Caco-2 (cell line): ENCODE results near the gene RAB4B. TPM values are rescaled to one million over a fixed set of nuclear protein-coding genes. Genes with fewer than 3 reads are reported as not detected.
"Not testable (repeated sequence)": the region's sequence is repeated elsewhere in the genome, so short reads cannot be mapped to it uniquely, and the experiment has no call there.

Experiments used
- BruUV-seq: library from RNA; stranded (reverse); fragments of 400-500 nt; replicated peaks from 2 replicates; lab custom pipeline; 2021; lab: Mats Ljungman, UMichigan
- CTCF ChIA-PET: fragments of 300-600 bp; sonication (Branson Sonifier 250); formaldehyde crosslinking; loops from one replicate; lab custom pipeline; 2022; ENCODE audit warnings: antibody characterized with exemption; lab: Charles Lee
- POLR2A ChIA-PET: fragments of 300-600 bp; sonication (Branson Sonifier 250); formaldehyde crosslinking; loops from one replicate; lab custom pipeline; 2022; ENCODE audit warnings: antibody characterized with exemption; lab: Charles Lee
- DNase-seq, 2 experiments: peaks; one replicate each; pipeline versions ENCODE4 v3.0.0 to v3.0.0-alpha.2; 2020 to 2022
- H3K27me3 ChIP-seq: replicated peaks from 2 replicates; pipeline ENCODE4 v1.6.0; 2011; ENCODE audit warnings: low read length; ENCODE audit not compliant: control insufficient read depth, insufficient read depth
- H3K36me3 ChIP-seq: 2 replicates; pipeline ENCODE4 v1.5.1; 2011; ENCODE audit warnings: low read length; ENCODE audit not compliant: control insufficient read depth, insufficient read depth
- H3K4me1 ChIP-seq: fragments of 250-450 bp; sonication (Bioruptor Pico); 2 replicates; pipeline ENCODE4 v1.5.1; 2020; ENCODE audit warnings: mild to moderate bottlenecking
- H3K4me3 ChIP-seq: 2 replicates; pipeline ENCODE4 v1.5.1; 2011; ENCODE audit warnings: low read depth, mild to moderate bottlenecking, control low read depth, low read length
- H3K9me3 ChIP-seq: fragments of 250-450 bp; sonication (Bioruptor Pico); 2 replicates; pipeline ENCODE4 v1.5.1; 2020; ENCODE audit warnings: mild to moderate bottlenecking, moderate library complexity
- H3K27ac Mint-ChIP-seq: one replicate; pipeline ENCODE4 v1.8.0; 2022; ENCODE audit warnings: mixed read lengths; ENCODE audit not compliant: unreplicated experiment
- H3K27me3 Mint-ChIP-seq: one replicate; pipeline ENCODE4 v1.8.0; 2022; ENCODE audit warnings: mixed read lengths; ENCODE audit not compliant: insufficient read depth, unreplicated experiment
- H3K36me3 Mint-ChIP-seq: one replicate; pipeline ENCODE4 v1.8.0; 2022; ENCODE audit warnings: mild to moderate bottlenecking, mixed read lengths; ENCODE audit not compliant: insufficient read depth, unreplicated experiment
- H3K4me1 Mint-ChIP-seq: one replicate; pipeline ENCODE4 v1.8.0; 2022; ENCODE audit warnings: low read depth, mixed read lengths; ENCODE audit not compliant: unreplicated experiment
- H3K4me3 Mint-ChIP-seq: one replicate; pipeline ENCODE4 v1.8.0; 2022; ENCODE audit warnings: mild to moderate bottlenecking, moderate library complexity, mixed read lengths; ENCODE audit not compliant: unreplicated experiment
- H3K9me3 Mint-ChIP-seq: one replicate; pipeline ENCODE4 v1.8.0; 2022; ENCODE audit warnings: mixed read lengths; ENCODE audit not compliant: unreplicated experiment
- intact Hi-C: fragments of 100-400 bp; cut with micrococcal nuclease; formaldehyde crosslinking; loops from one replicate; pipeline ENCODE4 v1.10.0; 2022; ENCODE audit not compliant: unreplicated experiment
- total RNA-seq: library from RNA; stranded (reverse); gene quantifications from 2 replicates; pipeline ENCODE4 v1.2.3, GENCODE V29; 2022
- TF ChIP-seq, protein P1 (sequence below), 2 experiments: fragments of 200-600 bp in 1 of 2; IDR thresholded peaks; 1 replicate in 1 of 2; 2 replicates in 1 of 2; pipeline versions ENCODE4 v1.5.1 to v1.8.0; 2011 to 2022; ENCODE audit warnings: antibody characterized with exemption in 1 of 2, control low read depth in 1 of 2, inconsistent platforms in 1 of 2, low read depth in 1 of 2, low read length in 1 of 2, mild to moderate bottlenecking in 1 of 2, moderate library complexity in 1 of 2; ENCODE audit not compliant: insufficient read depth in 1 of 2, severe bottlenecking in 1 of 2, unreplicated experiment in 1 of 2

The RAB4B gene
- total RNA-seq, 1 experiment from 2014 or later = 21.5 TPM

DNA sequence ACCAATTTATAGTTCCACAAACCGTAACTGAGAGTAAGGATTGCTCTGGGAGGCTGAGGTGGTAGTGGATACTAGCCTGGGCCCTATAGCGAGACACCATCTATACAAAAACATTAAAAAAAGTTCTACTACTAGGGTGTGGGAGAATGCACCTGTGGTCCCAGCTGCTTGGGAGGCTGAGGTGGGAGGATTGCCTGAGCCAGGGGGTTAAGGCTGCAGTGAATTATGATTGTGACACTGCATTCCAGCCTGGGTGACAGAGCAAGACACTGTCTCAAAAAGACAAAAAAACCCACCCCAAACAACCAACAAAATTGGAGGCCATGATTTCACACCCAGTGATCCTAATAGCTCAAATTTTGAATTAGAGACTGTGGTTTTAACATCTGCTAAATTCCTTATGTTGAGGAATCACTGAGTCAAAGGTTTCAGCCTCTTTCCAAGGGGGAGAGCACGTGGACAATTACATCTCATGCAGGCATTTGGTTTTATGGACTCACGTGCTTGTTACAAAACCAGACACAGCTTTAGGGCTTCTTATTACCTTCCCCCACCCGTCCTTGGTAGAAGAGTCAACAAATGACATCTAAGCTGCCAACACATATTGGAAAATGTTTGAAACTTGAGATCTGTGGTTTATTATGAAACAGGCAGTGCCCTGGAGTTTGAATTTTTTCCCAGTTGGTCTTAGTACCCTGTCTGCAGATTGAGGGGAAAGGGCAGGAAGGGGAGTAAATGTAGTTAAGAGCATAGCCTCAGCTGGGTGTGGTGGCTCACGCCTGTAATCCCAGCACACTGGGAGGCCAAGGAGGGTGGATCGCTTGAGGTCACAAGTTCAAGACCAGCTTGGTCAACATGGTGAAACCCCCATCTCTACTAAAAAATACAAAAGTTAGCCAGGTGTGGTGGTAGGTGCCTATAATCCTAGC is 53.7 kb downstream of the RAB4B start:
- Histone ChIP-seq H3K36me3 (no peaks in the 10 kb centered on the region), H3K9me3 (no peaks in the 10 kb centered on the region), H3K27me3 (no peaks in the 10 kb centered on the region), H3K4me1 (peaks cover 15% of the 10 kb centered on the region), H3K4me3 (no peak overlapping the region)
- intact Hi-C loops = no loop called here
- Mint-ChIP-seq H3K4me3 (peak overlapping the region; percentile 28), H3K9me3 (peaks cover 19% of the 10 kb centered on the region), H3K36me3 (peaks cover 11% of the 10 kb centered on the region), H3K27me3 (no peaks in the 10 kb centered on the region), H3K27ac (peak overlapping the region; percentile 76), H3K4me1 (peaks cover 21% of the 10 kb centered on the region)
- ChIA-PET CTCF (interaction anchor here (0.7 kb wide), 1 partner anchor 61 kb away, joined by 4 read pairs; no protein-coding TSS in a partner anchor), POLR2A (interaction anchor here (0.5 kb wide), 1 partner anchor 115 kb away, joined by 3 read pairs; the partner anchor contains the start of gene ITPKC)
- DNase-seq = peak; percentile 74 to 80
- TF ChIP-seq, protein P1, sequence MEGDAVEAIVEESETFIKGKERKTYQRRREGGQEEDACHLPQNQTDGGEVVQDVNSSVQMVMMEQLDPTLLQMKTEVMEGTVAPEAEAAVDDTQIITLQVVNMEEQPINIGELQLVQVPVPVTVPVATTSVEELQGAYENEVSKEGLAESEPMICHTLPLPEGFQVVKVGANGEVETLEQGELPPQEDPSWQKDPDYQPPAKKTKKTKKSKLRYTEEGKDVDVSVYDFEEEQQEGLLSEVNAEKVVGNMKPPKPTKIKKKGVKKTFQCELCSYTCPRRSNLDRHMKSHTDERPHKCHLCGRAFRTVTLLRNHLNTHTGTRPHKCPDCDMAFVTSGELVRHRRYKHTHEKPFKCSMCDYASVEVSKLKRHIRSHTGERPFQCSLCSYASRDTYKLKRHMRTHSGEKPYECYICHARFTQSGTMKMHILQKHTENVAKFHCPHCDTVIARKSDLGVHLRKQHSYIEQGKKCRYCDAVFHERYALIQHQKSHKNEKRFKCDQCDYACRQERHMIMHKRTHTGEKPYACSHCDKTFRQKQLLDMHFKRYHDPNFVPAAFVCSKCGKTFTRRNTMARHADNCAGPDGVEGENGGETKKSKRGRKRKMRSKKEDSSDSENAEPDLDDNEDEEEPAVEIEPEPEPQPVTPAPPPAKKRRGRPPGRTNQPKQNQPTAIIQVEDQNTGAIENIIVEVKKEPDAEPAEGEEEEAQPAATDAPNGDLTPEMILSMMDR (IDR thresholded peaks at IDR 0.05; ENCODE audit: insufficient read depth in 1 of 2, low read depth in 1 of 2, low read length in 1 of 2, severe bottlenecking in 1 of 2, unreplicated experiment in 1 of 2) = no peak
- BruUV-seq = TSS peak; percentile 78

DNA sequence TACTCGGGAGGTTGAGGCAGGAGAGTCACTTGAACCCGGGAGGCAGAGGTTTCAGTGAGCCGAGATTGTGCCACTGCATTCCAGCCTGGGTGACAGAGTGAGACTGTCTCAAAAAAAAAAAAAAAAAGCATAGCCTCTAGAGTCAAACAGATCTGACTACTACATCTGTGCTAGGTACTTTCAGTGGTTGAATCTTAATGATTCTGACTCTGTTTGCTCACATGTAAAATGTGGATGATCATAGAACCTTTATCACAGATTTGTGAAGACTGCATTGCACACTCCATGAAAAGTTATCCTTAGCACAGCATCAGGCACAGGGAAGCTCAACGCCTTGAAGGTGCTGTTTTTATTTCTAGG is 54.4 kb downstream of the RAB4B start:
- H3K4me1 ChIP-seq = peaks cover 15% of the 10 kb centered on the region
- H3K4me3 Mint-ChIP-seq, H3K9me3 ChIP-seq, H3K27me3 ChIP-seq, intact Hi-C loops, H3K4me3 ChIP-seq, H3K27me3 Mint-ChIP-seq, DNase-seq, BruUV-seq, H3K36me3 ChIP-seq: not testable (repeated sequence)
- Mint-ChIP-seq H3K4me1 (peaks cover 21% of the 10 kb centered on the region), H3K27ac (peak overlapping the region; percentile 76), H3K9me3 (peaks cover 19% of the 10 kb centered on the region), H3K36me3 (peaks cover 11% of the 10 kb centered on the region)
- ChIA-PET POLR2A (interaction anchor here (0.5 kb wide), 1 partner anchor 115 kb away, joined by 3 read pairs; the partner anchor contains the start of gene ITPKC), CTCF (interaction anchor here (0.7 kb wide), 1 partner anchor 60 kb away, joined by 4 read pairs; no protein-coding TSS in a partner anchor)

- H3K36me3 ChIP-seq, H3K4me3 ChIP-seq, H3K27me3 ChIP-seq, POLR2A ChIA-PET, intact Hi-C loops, H3K9me3 ChIP-seq, H3K27me3 Mint-ChIP-seq, H3K36me3 Mint-ChIP-seq: not testable (repeated sequence)
- CTCF ChIA-PET = interaction anchor here (0.6 kb wide), 2 partner anchors 10 to 60 kb away, joined by 3 to 5 read pairs; no protein-coding TSS in a partner anchor
- peaks cover 15% of the 10 kb centered on the region for H3K4me1 ChIP-seq
- peak overlapping the region; percentile 76 for H3K27ac Mint-ChIP-seq
- TSS peak; percentile 54 for BruUV-seq
- DNase-seq = peak in 1 of 2 experiments; percentile 5
- peak overlapping the region; percentile 34 for H3K4me3 Mint-ChIP-seq
- peaks cover 16% of the 10 kb centered on the region for H3K9me3 Mint-ChIP-seq
- peaks cover 28% of the 10 kb centered on the region for H3K4me1 Mint-ChIP-seq
Measured at GRCh38 chr19:40833728-40834533, 55.9 kb downstream of the RAB4B start.
